Liver (tissue), 9 donors: Measurements from ENCODE around the gene HRH1. TPM values are rescaled to one million over a fixed set of nuclear protein-coding genes. Genes with fewer than 3 reads are reported as not detected.

Experiments
- DNase-seq: peaks from one replicate; pipeline ENCODE4 v3.0.0-alpha.2; 2017; ENCODE audit warnings: low spot score
- H3K27ac ChIP-seq, 2 donors: one replicate each; pipeline ENCODE4 v1.7.0; 2013; ENCODE audit warnings: inconsistent platforms in 2 of 2, low read length in 2 of 2, control low read depth in 1 of 2, low read depth in 1 of 2, mild to moderate bottlenecking in 1 of 2
- H3K27me3 ChIP-seq, 4 donors: one replicate each; pipeline versions ENCODE4 v1.6.1 to v1.7.0; 2013; ENCODE audit warnings: low read length in 3 of 4, inconsistent platforms in 1 of 4, mild to moderate bottlenecking in 1 of 4, moderate library complexity in 1 of 4; ENCODE audit not compliant: control insufficient read depth in 4 of 4, insufficient read depth in 4 of 4
- H3K36me3 ChIP-seq, 4 donors: one replicate each; pipeline versions ENCODE4 v1.6.1 to v1.7.0; 2013; ENCODE audit warnings: low read length in 3 of 4, mild to moderate bottlenecking in 3 of 4, low read depth in 1 of 4, moderate library complexity in 1 of 4; ENCODE audit not compliant: control insufficient read depth in 4 of 4, insufficient read depth in 3 of 4
- H3K4me1 ChIP-seq, 4 donors: one replicate each; pipeline versions ENCODE4 v1.6.1 to v1.7.0; 2013; ENCODE audit warnings: low read length in 3 of 4, mild to moderate bottlenecking in 3 of 4, moderate library complexity in 1 of 4; ENCODE audit not compliant: control insufficient read depth in 4 of 4, insufficient read depth in 4 of 4
- H3K4me3 ChIP-seq, 3 donors: one replicate each; pipeline versions ENCODE4 v1.6.1 to v1.7.0; 2013; ENCODE audit warnings: low read length in 3 of 3, control low read depth in 1 of 3, low read depth in 1 of 3, mild to moderate bottlenecking in 1 of 3
- H3K9ac ChIP-seq, 2 donors: one replicate each; pipeline ENCODE4 v1.7.0; 2013; ENCODE audit warnings: low read length in 2 of 2, mild to moderate bottlenecking in 2 of 2, moderate library complexity in 2 of 2, control low read depth in 1 of 2, low read depth in 1 of 2
- H3K9me3 ChIP-seq, 4 donors: one replicate each; pipeline versions ENCODE4 v1.6.1 to v1.7.0; 2013; ENCODE audit warnings: low read length in 3 of 4; ENCODE audit not compliant: control insufficient read depth in 4 of 4
- ATF3 ChIP-seq: IDR thresholded peaks from 2 replicates; pipeline ENCODE4 v1.6.1; 2016; ENCODE audit warnings: antibody characterized with exemption
- CTCF ChIP-seq: fragments of 150-350 bp; IDR thresholded peaks from 2 replicates; pipeline ENCODE4 v1.5.1; 2017; ENCODE audit warnings: improper control_type of control experiment, low read depth, low read length; ENCODE audit not compliant: missing input control
- EGR1 ChIP-seq, 2 donors: IDR thresholded peaks; 2 replicates each; pipeline ENCODE4 v1.6.1; 2016 to 2018; ENCODE audit warnings: antibody characterized with exemption in 2 of 2, low read depth in 2 of 2
- FOXA2 ChIP-seq: IDR thresholded peaks from 2 replicates; pipeline ENCODE4 v1.6.1; 2016; ENCODE audit warnings: antibody characterized with exemption
- GABPA ChIP-seq, 2 donors: IDR thresholded peaks in 1 of 2; conservative IDR thresholded peaks in 1 of 2; 2 replicates each; pipeline ENCODE4 v1.6.1; 2016; ENCODE audit warnings: antibody characterized with exemption in 2 of 2, mild to moderate bottlenecking in 1 of 2, moderate library complexity in 1 of 2
- HNF4A ChIP-seq, 2 donors: conservative IDR thresholded peaks; 2 replicates each; pipeline ENCODE4 v1.6.1; 2016; ENCODE audit warnings: antibody characterized with exemption in 2 of 2, mild to moderate bottlenecking in 2 of 2
- HNF4G ChIP-seq: IDR thresholded peaks from 2 replicates; pipeline ENCODE4 v1.6.1; 2016; ENCODE audit warnings: antibody characterized with exemption
- JUND ChIP-seq, 2 donors: IDR thresholded peaks; 2 replicates each; pipeline ENCODE4 v1.6.1; 2016; ENCODE audit warnings: antibody characterized with exemption in 2 of 2
- MAX ChIP-seq: IDR thresholded peaks from 2 replicates; pipeline ENCODE4 v1.6.1; 2016; ENCODE audit warnings: antibody characterized with exemption
- RAD21 ChIP-seq, 2 donors: IDR thresholded peaks; 2 replicates each; pipeline ENCODE4 v1.6.1; 2016; ENCODE audit warnings: antibody characterized with exemption in 2 of 2, mild to moderate bottlenecking in 2 of 2
- REST ChIP-seq: IDR thresholded peaks from 2 replicates; pipeline ENCODE4 v1.6.1; 2016; ENCODE audit warnings: antibody characterized with exemption, mild to moderate bottlenecking
- RXRA ChIP-seq, 2 donors: IDR thresholded peaks; 2 replicates each; pipeline ENCODE4 v1.6.1; 2017 to 2018; ENCODE audit warnings: antibody characterized with exemption in 2 of 2, mild to moderate bottlenecking in 1 of 2
- SP1 ChIP-seq: IDR thresholded peaks from 2 replicates; pipeline ENCODE4 v1.6.1; 2018; ENCODE audit warnings: antibody characterized with exemption, mild to moderate bottlenecking
- TAF1 ChIP-seq: conservative IDR thresholded peaks from 2 replicates; pipeline ENCODE4 v1.6.1; 2016; ENCODE audit warnings: antibody characterized with exemption, mild to moderate bottlenecking
- YY1 ChIP-seq: IDR thresholded peaks from 2 replicates; pipeline ENCODE4 v1.6.1; 2016; ENCODE audit warnings: antibody characterized with exemption, mild to moderate bottlenecking
- ZBTB33 ChIP-seq: IDR thresholded peaks from 2 replicates; pipeline ENCODE4 v1.6.1; 2016; ENCODE audit warnings: antibody characterized with exemption
- WGBS: extraction: QIAGEN DNeasy Blood & Tissue Kit; methylation state at CpG from one replicate; pipeline ENCODE4 v1.1.7; 2013; 5-methylcytosine and 5-hydroxymethylcytosine counted together
- polyA plus RNA-seq, 2 donors: library from polyadenylated mRNA; stranded (reverse) in 1 of 2; unstranded in 1 of 2; fragments of 200-250 nt in 1 of 2; fragments of >200 nt in 1 of 2; fragmentation: Nextera tagmentation in 1 of 2; extraction: Ambion mirVana in 1 of 2; gene quantifications; one replicate each; pipeline versions ENCODE4 v1.2.1 to v1.2.3, GENCODE V29; 2013 to 2015
- total RNA-seq, 2 donors: library from RNA; depleted of rRNA; stranded (reverse); fragments of >200 nt; gene quantifications; one replicate each; pipeline ENCODE4 v1.2.3, GENCODE V29; 2014
- donor health status: healthy.
- donor health status: healthy.
- donor health status: healthy.
- donor health status: healthy.
- donor health status: healthy.

Gene HRH1
- total and polyA plus RNA-seq, 4 donors: 0.07 to 1.3 (median 0.31) TPM

GRCh38 chr3:11206953-11207352 is 52.7 kb downstream of the HRH1 start:
- Histone ChIP-seq H3K36me3 (no peaks in the 10 kb centered on the region), H3K4me1 (no peaks in the 10 kb centered on the region), H3K9me3 (no peaks in the 10 kb centered on the region), H3K27me3 (no peaks in the 10 kb centered on the region), H3K9ac (no peak overlapping the region), H3K27ac (no peak overlapping the region), H3K4me3 (no peak overlapping the region)
- DNase-seq: no peak
- TF ChIP-seq FOXA2: no peak
- no peak for TF ChIP-seq HNF4A (conservative IDR thresholded peaks at IDR 0.05)
- no peak for TF ChIP-seq GABPA (IDR thresholded peaks at IDR 0.05 in 1 of 2, conservative IDR thresholded peaks at IDR 0.05 in 1 of 2)
- no peak for TF ChIP-seq RXRA (IDR thresholded peaks at IDR 0.05)
- no peak for TF ChIP-seq JUND (IDR thresholded peaks at IDR 0.05)
- no peak for TF ChIP-seq EGR1 (IDR thresholded peaks at IDR 0.05; ENCODE audit: low read depth in 2 of 2)
- TF ChIP-seq RAD21 (IDR thresholded peaks at IDR 0.05): no peak
- no peak for TF ChIP-seq TAF1
- no peak for TF ChIP-seq REST
- no peak for TF ChIP-seq SP1
- no peak for TF ChIP-seq HNF4G
- TF ChIP-seq MAX: no peak
- TF ChIP-seq YY1: no peak
- no peak for TF ChIP-seq ATF3
- 89% methylated on average over 8 of the region's 8 CpGs for WGBS

GRCh38 chr3:11211531-11212298 is 57.4 kb downstream of the HRH1 start:
- no peaks in the 10 kb centered on the region for H3K36me3 ChIP-seq
- no peak for DNase-seq
- no peak overlapping the region for H3K27ac ChIP-seq
- H3K9me3 ChIP-seq: no peaks in the 10 kb centered on the region
- H3K27me3 ChIP-seq: no peaks in the 10 kb centered on the region
- TF ChIP-seq HNF4A (conservative IDR thresholded peaks at IDR 0.05) (no peak), ZBTB33 (no peak), CTCF (no peak)
- H3K4me1 ChIP-seq: no peaks in the 10 kb centered on the region
- no peak overlapping the region for H3K9ac ChIP-seq
- H3K4me3 ChIP-seq: no peak overlapping the region
- WGBS: 72% methylated on average over 9 of the region's 9 CpGs
